H4 (cell line): ENCODE results near the gene RELN. TPM values are rescaled to one million over a fixed set of nuclear protein-coding genes. Genes with fewer than 3 reads are reported as not detected.

Source experiments
- DNase-seq: peaks from one replicate; pipeline ENCODE4 v3.0.0-alpha.2; 2015; ENCODE audit warnings: low spot score
- total RNA-seq: library from RNA; depleted of rRNA; stranded (reverse); fragments of >200 nt; shearing (Covaris generic); gene quantifications from 2 replicates; pipeline ENCODE4 v1.2.3, GENCODE V29; 2014

RELN gene
- total RNA-seq, 1 experiment from 2014 or later: not detected

- no peak for DNase-seq
Measured at GRCh38 chr7:103990991-103991390, 1.5 kb upstream of the RELN start.

DNA sequence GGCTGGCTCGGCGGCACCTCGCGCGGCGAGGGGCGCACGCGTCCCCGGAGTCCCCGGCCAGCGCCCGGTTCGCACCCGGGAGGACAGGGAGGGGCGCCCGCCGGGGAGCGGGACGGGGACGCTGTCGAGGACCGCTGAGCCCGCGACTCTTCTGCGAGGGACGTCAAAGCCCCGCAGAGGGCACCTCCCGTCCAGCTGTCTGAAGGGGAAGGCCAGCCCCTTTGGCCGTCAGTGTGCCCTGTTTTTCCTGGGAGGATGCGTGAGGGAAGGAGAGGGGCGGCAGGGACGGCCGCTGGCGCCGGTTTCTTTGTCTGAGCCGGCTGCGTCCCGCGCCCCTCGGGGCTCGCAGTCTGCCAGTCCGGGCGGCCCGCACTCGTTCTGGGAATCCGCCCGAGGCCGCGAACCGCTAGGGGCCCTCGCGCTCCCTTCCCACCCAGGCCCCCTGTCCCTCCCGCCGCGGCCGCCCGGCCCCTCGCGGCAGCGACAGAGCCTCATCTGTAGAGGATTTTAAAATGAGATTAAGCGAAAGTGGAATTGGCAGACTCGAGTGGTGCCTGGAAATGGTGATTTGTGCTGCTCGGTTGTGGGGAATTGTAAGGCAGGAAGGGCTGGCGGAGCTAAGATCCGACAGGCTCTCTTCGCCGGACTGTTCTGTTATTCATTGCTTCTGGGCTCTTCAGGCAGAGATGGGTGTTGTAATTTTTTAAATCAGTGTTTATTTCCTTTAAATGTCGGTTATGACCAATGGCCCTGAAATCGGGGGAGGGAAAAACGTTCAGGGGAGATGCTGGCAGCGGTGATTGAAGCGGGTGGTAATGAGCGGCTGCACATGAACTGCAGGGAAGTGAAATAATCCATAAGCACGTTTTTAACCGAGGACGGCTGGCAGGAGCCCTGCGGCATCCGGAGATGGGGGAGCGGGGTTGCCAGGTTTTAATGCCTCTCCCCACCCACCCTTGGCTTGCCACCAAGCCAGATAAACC, 618 bp upstream of the RELN start:
- DNase-seq: no peak

DNA sequence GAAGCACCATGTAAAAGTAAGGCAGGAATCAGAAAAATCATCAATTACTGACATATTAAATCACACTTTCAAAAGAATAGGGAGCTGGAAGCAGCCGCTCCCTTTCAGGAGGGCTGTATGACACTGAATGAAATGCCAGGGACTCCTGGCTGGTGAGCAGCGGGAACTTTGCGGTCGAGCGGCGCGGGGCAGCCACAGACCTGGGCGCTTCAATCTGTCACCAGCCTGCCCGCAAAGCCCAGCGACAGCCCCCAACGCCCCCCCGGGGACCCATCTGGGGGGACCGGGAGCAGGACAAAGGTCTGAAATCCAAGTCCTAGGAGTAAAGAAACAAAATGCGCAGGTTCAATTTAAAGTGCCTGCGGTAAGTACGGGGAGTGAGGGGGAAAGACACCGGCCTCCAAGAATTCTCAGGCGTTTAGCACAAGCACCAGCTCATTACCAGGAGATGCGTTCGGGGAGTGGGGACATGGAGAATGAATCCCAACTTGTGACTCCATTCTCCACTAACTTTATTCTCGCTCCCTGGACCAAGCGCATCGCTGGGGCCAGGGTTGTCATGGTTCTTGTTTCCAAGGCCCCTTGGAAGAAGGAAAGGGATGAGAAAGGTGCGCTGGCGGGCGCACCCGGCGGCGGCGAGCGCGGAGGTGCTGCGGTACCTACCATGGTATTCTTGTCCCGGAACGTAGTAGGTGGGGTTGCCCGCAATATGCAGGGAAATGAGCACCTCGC, 824 bp downstream of the RELN start:
- DNase-seq: no peak

DNA sequence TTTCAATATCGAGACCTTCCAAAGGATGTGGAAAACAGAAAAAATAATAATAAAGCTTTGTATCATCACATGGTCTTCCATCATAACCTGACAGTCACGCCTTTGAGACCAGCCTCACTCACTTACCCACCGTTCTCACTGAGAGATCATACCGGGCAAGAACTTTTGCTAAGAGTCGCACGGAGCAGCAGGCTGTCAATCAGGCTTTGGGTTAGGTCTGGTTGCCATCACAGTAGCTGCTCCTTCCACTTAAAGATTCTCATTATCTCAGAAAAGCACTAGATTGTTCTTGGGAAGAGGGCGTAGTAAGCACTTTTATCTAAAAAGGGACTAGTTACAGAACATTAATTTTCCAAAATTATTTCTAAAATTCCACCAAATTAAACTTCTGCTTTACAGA, 2.0 kb downstream of the RELN start:
- DNase-seq: no peak

GRCh38 chr7:103985565-103986126, 3.8 kb downstream of the RELN start:
- DNase-seq: no peak

GRCh38 chr7:103984050-103984449, 5.4 kb downstream of the RELN start:
- DNase-seq: no peak

DNA sequence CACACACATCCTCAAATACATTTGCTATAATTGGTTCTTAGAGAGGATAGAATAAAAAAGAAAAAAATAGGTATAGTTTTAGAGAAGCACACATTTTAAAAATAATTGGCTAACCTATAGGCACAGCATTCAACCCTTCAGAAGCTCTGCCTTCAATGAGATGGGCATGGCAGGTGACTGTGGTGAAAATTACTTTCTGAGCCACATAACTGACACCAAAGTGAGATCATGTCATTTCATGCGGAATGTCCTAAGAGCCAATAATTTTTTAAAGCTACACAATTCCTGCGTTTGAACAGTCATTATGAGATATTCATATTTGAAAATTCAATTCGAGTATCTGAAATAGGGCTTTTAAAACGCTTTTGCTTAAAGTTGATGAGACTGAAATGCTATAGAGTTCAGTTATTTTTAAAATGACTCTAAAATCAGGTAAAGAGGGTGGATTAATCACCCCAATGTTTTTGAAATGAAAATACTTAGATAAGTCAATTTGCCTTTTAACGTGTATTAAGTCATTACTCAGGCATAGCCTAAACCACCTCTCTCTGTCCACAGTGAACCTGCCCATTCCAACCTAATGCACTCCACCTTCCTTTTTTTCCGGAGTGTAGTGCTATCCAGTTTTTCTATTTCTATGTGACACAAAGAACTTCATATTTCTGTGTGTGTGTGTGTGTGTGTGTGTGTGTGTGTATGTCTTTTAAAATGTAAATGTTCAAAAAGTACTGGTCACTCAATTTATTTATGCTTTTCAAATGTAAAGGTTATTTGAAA, 6.1 kb downstream of the RELN start:
- DNase-seq: no peak

GRCh38 chr7:103981003-103981423, 8.4 kb downstream of the RELN start:
- no peak for DNase-seq

DNA sequence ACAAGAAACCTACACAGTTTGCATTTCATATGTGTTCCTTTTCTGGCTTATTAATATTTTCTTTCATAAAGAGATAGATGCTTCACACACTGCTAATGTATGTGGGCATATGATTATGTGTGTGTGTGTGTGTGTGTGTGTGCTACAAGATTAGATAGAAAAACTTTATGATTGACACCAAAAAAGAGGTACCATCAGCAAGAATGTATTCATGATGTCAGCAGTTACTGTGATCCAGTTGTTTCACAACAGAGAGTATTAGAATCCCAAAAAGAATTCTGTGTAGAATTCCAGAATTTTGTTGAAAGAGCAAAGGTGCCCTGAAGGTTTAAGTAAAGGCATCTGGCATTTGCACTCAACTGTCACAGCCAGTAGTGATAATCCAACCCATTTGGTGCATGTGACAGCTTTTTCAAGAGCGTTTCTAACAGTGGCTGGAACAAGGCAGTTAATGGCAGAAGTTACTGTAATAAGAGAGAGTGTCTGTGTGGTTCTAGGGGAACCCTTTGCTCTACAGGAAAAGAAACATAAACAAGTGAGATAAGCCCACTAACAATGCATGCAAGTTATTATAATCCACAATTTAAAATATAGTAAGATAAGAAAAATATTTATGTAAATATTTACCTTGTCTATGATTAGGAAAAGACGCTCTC, 16.6 kb downstream of the RELN start:
- DNase-seq: no peak

DNA sequence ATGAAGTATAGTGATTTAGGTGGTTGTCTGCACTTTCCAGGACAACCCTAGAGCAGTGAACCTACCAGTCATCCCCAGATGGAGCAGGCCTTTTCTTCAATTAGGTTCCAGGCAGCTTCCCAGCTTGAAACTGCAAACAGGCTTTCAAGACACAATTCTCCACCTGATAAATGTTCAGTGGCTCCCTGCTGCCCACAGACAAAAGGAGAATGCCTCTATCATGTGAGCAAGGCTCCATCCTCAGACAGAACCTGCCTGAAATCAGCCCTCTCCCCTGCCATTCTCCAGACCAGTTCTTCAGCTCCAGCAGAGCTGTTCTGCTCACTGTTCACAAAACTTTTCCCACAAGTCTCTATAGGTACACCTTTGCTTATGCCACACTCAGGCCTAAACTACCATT, 22.1 kb downstream of the RELN start:
- no peak for DNase-seq

DNA sequence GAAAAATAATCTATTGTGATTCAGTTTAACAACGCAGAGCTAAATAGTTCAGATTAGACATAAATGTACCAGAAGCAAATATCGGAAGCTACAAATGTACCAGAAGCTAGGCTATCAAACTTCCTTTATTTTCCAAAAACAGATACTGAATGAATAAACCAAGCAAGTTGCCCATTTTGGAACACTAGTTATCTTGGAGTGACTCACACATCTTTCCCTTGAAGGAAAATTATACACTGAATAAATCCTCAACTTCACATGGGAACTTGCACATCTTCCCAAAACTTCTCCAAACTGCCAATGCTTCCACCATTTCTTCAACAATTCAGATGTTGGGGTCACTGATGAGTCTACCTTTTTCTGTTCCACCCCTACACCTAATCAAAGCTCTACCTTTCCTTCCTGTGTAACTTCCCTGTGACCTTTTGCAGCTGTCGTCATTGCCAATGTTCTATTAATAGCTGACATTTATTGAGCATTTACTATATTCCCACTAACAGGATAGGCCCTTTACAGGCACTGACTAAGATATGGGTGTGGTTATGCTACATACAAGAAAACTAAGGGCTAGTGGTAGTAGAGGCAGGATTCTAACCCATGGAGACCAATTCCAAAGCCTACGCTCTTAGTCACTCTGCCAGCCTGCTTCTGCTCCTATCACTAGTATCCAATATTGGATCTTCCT, 22.7 kb downstream of the RELN start:
- DNase-seq: no peak

DNA sequence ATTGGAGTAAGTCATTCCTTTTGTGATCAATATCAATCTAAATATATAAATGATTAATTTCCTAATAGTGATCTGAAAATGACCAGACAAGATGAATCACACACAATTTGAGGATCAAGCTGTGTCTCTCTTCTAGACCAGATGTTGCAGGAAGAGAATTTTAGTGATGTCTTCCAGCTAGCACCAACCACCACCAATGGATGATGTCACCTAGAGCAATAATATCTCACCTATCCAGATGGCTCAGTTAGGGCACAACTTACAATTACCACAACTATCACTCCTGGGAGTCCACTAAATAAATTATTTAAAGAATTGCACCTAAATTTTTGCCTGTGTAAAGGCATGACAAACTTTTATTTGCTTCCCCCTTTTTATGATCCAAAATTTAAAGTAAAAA, 25.2 kb downstream of the RELN start:
- no peak for DNase-seq

- no peak for DNase-seq
Measured at GRCh38 chr7:103962070-103962469, 27.4 kb downstream of the RELN start.

GRCh38 chr7:103958284-103958818, 31.1 kb downstream of the RELN start:
- DNase-seq: no peak

- no peak for DNase-seq
Measured at GRCh38 chr7:103955985-103956384, 33.5 kb downstream of the RELN start.

DNA sequence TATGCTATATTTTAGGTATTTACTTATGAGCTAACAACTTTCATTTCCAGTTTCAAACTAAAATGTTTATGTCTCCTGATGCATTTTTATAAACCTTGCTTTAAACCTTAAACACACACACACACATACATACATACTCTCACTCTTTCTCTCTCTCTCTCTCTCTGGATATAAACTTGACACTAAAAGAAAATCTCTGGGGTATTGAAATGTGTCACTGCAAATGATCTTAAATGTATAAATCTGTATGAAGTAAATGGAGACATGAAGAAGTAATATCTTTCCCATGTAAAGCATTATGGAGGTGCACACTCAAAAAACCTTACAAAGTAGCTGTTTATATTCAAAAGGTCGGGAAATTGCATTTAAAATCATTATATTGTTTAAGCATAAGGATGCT, 37.0 kb downstream of the RELN start:
- no peak for DNase-seq

DNA sequence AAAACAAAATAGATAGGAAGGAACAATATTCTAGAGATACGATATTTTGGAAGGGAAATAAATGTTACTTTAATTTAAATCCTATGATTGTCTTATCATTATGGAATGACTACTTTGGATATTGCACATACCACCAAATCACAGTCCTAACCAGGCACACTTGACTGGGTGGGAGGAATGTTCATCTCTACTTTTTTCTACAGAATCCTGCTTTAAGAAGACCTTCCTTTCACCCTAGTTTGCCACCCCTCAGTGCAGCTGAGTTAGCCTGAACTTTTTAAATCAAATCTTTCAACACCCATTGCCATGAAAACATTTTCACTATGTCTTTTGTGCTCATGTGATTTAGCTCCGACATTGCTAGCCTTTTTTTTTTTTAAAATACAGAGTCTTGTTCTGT, 38.1 kb downstream of the RELN start:
- no peak for DNase-seq

DNA sequence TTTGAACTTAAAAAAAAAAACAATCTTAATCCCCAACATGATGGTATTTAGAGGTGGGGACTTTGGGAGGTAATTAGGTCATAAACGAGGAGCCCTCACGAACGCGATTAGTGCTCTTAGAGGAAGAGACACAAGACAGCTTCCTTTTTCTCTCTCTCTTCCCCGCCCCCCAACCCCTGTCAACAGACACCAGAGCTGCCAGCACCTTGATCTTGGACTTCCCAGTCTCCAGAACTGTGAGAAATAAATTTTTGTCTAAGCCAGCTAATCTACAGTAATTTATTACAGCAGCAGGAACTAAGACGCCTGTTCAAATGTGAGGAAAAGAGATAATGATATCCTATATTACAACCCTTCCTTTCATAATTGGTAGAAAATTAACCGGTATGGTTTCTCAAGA, 40.1 kb downstream of the RELN start:
- DNase-seq: no peak

DNA sequence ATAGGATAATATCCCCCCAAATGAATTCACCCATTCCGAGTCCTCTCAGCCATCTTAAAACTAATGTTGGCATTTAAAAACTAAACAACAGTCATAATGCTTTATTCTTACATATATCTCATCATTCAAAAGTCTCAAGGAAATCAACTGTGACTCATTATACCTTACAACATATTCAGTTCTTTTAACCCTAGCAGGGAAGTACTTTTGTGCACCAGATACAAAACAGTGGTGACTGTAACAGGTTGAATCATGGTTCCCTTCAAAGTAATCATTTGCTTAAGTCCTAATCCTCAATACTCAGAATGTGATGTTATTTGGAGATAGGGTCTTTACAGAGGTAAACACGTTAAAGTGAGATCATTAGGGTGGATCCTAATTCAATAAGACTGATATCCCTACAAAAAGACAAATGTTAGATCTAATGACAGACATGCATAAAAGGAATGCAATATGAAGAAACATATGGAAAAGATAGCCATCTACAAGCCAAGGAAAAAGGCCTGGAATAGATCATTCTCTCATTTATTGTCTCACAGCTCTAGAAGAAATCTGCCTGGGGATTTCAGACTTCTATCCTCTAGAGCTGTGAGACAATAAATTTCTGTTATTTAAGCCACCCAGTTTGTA, 42.3 kb downstream of the RELN start:
- DNase-seq: no peak
